Osteoblast (primary cell): ENCODE results near the gene CTU2. TPM values are rescaled to one million over a fixed set of nuclear protein-coding genes. Genes with fewer than 3 reads are reported as not detected.

Source experiments
- DNase-seq: peaks from one replicate; pipeline ENCODE4 v3.0.0; 2011; ENCODE audit warnings: low spot score, mixed read lengths; ENCODE audit not compliant: insufficient read length; ENCODE audit errors: missing footprints
- H2AFZ ChIP-seq: 2 replicates; pipeline ENCODE4 v1.6.0; 2011; ENCODE audit warnings: mild to moderate bottlenecking, low read length
- H3K27ac ChIP-seq: 2 replicates; pipeline ENCODE4 v1.5.1; 2011; ENCODE audit warnings: mild to moderate bottlenecking, low read depth, low read length, moderate library complexity
- H3K27me3 ChIP-seq: 2 replicates; pipeline ENCODE4 v1.6.0; 2012; ENCODE audit warnings: mild to moderate bottlenecking, control low read depth, inconsistent platforms, low read length, moderate library complexity; ENCODE audit not compliant: insufficient read depth
- H3K36me3 ChIP-seq: 2 replicates; pipeline ENCODE4 v1.5.1; 2011; ENCODE audit warnings: mild to moderate bottlenecking, low read length, control low read depth, moderate library complexity; ENCODE audit not compliant: insufficient read depth
- H3K4me1 ChIP-seq: 2 replicates; pipeline ENCODE4 v1.5.1; 2011; ENCODE audit warnings: mild to moderate bottlenecking, low read length, control low read depth, moderate library complexity; ENCODE audit not compliant: insufficient read depth
- H3K4me2 ChIP-seq: 2 replicates; pipeline ENCODE4 v1.6.0; 2011; ENCODE audit warnings: mild to moderate bottlenecking, low read length; ENCODE audit not compliant: insufficient read depth
- H3K4me3 ChIP-seq: fragments of 200-600 bp; sonication (generic); 3 replicates; pipeline ENCODE4 v1.5.1; 2012; ENCODE audit warnings: mild to moderate bottlenecking, low read length, inconsistent platforms; ENCODE audit not compliant: insufficient read depth
- H3K79me2 ChIP-seq: 2 replicates; pipeline ENCODE4 v1.6.0; 2012; ENCODE audit warnings: mild to moderate bottlenecking, low read length, control low read depth, inconsistent platforms; ENCODE audit not compliant: insufficient read depth
- H3K9me3 ChIP-seq: 2 replicates; pipeline ENCODE4 v1.5.1; 2011; ENCODE audit warnings: low read depth, low read length, control low read depth
- H4K20me1 ChIP-seq: 2 replicates; pipeline ENCODE4 v1.6.0; 2012; ENCODE audit warnings: mild to moderate bottlenecking, low read length, control low read depth; ENCODE audit not compliant: insufficient read depth
- CTCF ChIP-seq: IDR thresholded peaks from 2 replicates; pipeline ENCODE4 v1.5.1; 2011; ENCODE audit warnings: mild to moderate bottlenecking, low read depth, low read length, moderate library complexity; ENCODE audit errors: extremely low read depth
- total RNA-seq: library from RNA; depleted of rRNA; stranded (reverse); fragments of >200 nt; gene quantifications from 2 replicates; pipeline ENCODE4 v1.2.3, GENCODE V29; 2012

The CTU2 gene
- total RNA-seq, 1 donor, result 14.8 TPM

DNA sequence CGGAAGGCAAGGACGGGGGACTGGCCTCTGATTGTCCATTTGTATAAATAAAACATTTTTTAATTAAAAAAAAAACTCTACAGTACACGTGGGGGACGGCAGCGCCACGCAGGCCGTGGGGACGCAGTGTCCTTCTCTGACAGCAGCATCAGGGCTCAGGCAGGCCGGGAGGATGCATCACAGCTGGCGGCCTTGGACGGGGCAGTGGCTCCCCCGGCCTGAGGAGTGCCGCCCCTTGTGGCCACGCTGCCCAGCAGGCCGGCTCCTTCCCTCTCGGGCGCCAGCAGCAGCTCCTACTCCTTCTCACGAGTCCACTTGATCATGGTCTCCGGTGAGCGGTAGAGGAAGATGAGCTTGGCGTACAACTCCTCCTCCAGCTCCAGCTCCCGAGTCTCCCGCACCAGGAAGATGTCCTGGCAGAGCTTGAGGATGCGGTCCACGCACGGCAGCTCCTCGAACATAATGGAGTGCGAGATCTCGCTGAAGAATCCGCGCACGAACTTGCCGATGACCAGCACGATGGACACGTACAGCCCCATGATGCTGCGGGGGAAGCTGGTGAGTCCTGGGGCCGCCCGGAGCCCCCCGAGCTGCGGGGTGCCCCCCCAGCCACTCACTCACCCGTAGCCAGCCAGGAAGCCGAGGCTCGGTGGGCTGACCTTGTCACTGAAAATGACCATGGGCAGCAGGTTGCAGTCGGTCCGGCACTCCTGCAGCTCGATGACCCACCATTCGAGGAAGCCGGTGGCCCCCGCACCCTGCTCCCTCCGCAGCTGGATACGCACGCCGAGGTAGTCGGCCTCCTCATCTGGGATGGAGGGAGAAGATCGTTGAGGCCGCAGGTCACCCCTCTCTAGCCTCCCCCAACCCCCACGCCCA lies 9.2 kb downstream of the CTU2 start:
- no peak for DNase-seq
- Histone ChIP-seq H3K27ac (no peak overlapping the region), H4K20me1 (peaks cover 24% of the 10 kb centered on the region), H3K4me1 (no peaks in the 10 kb centered on the region), H3K36me3 (peaks cover 74% of the 10 kb centered on the region), H3K79me2 (peaks cover 20% of the 10 kb centered on the region), H3K4me2 (no peak overlapping the region), H3K4me3 (no peak overlapping the region), H2AFZ (no peak overlapping the region), H3K27me3 (no peaks in the 10 kb centered on the region), H3K9me3 (no peaks in the 10 kb centered on the region)
- no peak for TF ChIP-seq CTCF

GRCh38 chr16:88716201-88716600 lies 9.9 kb downstream of the CTU2 start:
- Histone ChIP-seq H3K27ac (no peak overlapping the region), H3K4me1 (no peaks in the 10 kb centered on the region), H3K79me2 (peaks cover 14% of the 10 kb centered on the region), H3K4me3 (no peak overlapping the region), H3K36me3 (peaks cover 79% of the 10 kb centered on the region), H4K20me1 (peaks cover 28% of the 10 kb centered on the region), H3K4me2 (no peak overlapping the region), H3K27me3 (no peaks in the 10 kb centered on the region), H3K9me3 (no peaks in the 10 kb centered on the region), H2AFZ (no peak overlapping the region)
- no peak for DNase-seq
- no peak for TF ChIP-seq CTCF

DNA sequence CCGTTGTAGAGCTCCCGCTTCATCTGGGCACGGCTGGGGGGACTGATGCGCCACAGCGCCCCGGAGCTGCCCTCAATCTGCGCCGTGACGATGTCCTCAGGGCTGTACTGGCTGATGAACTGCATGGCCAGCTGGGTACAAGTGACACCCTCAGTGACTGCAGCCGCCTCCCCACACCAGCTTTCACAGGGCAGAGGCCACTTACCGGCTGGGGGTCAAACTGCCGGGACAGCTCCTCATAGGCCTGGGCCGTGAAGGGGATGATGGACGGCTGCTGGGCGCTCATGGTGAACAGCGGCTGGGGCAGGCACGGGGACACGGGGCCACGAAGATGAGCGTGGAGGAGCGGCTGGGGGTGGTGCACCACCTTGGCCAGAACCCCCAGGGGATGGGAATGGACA lies 10.3 kb downstream of the CTU2 start:
- H3K27me3 ChIP-seq, result no peaks in the 10 kb centered on the region
- no peak overlapping the region for H3K4me2 ChIP-seq
- no peak for TF ChIP-seq CTCF
- H3K4me3 ChIP-seq, result no peak overlapping the region
- H4K20me1 ChIP-seq, result peaks cover 25% of the 10 kb centered on the region
- H3K9me3 ChIP-seq, result no peaks in the 10 kb centered on the region
- no peak overlapping the region for H3K27ac ChIP-seq
- peaks cover 79% of the 10 kb centered on the region for H3K36me3 ChIP-seq
- H3K79me2 ChIP-seq, result peaks cover 14% of the 10 kb centered on the region
- no peaks in the 10 kb centered on the region for H3K4me1 ChIP-seq
- no peak overlapping the region for H2AFZ ChIP-seq
- DNase-seq, result no peak

DNA sequence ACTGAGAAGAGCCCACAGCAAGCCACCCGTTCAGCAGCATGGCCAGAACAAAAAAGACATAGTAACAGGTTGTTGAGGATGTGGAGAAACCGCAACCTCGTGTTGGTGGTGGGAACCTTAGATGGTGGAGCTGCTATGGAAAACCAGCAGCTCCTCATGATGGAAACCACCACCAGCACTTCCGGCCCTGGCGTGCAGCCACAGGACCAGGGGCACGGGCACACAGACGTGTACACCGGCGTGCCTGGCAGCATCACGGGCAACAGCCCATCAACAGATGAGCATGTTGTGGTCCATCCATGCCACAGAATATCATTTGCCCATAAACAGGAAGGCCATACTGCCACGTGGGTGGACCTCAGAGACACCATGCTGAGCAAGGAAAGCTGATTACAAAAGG lies 11.9 kb downstream of the CTU2 start:
- no peak for DNase-seq
- Histone ChIP-seq H3K4me1 (no peaks in the 10 kb centered on the region), H3K36me3 (peaks cover 90% of the 10 kb centered on the region), H2AFZ (no peak overlapping the region), H3K27me3 (no peaks in the 10 kb centered on the region), H3K27ac (no peak overlapping the region), H3K9me3 (no peaks in the 10 kb centered on the region), H4K20me1 (peaks cover 23% of the 10 kb centered on the region), H3K79me2 (peaks cover 7% of the 10 kb centered on the region), H3K4me3 (no peak overlapping the region), H3K4me2 (no peak overlapping the region)
- no peak for TF ChIP-seq CTCF
